Keratinocyte (primary cell): Measurements from ENCODE around the gene AKAP13. TPM values are rescaled to one million over a fixed set of nuclear protein-coding genes. Genes with fewer than 3 reads are reported as not detected.

Source experiments
- DNase-seq: peaks from one replicate; pipeline ENCODE4 v3.0.0-alpha.2; 2011; ENCODE audit warnings: low read depth, missing footprints, low spot score
- FAIRE-seq: peaks from 2 replicates; lab custom pipeline; 2011; peaks lifted over from hg19 to GRCh38; lab: Jason Lieb, UNC
- H2AFZ ChIP-seq: 2 replicates; pipeline ENCODE4 v1.6.0; 2012; ENCODE audit warnings: low read length, control low read depth, inconsistent platforms; ENCODE audit not compliant: control insufficient read depth
- H3K27ac ChIP-seq: 2 replicates; pipeline ENCODE4 v1.5.1; 2011; ENCODE audit warnings: low read length; ENCODE audit not compliant: control insufficient read depth, insufficient read depth
- H3K27me3 ChIP-seq: 3 replicates; pipeline ENCODE4 v1.6.0; 2011; ENCODE audit warnings: low read length; ENCODE audit not compliant: control insufficient read depth, insufficient read depth; ENCODE audit errors: extremely low read depth
- H3K36me3 ChIP-seq, 2 experiments: 2 replicates in 1 of 2; 3 replicates in 1 of 2; pipeline ENCODE4 v1.5.1; 2011; ENCODE audit warnings: low read length in 2 of 2, mild to moderate bottlenecking in 1 of 2; ENCODE audit not compliant: control insufficient read depth in 2 of 2, insufficient read depth in 2 of 2; ENCODE audit errors: extremely low read depth in 1 of 2
- H3K4me1 ChIP-seq: 3 replicates; pipeline ENCODE4 v1.5.1; 2011; ENCODE audit warnings: low read length; ENCODE audit not compliant: control insufficient read depth, insufficient read depth; ENCODE audit errors: extremely low read depth
- H3K4me2 ChIP-seq: 3 replicates; pipeline ENCODE4 v1.6.0; 2011; ENCODE audit warnings: low read depth, low read length; ENCODE audit not compliant: control insufficient read depth, insufficient read depth; ENCODE audit errors: extremely low read depth
- H3K4me3 ChIP-seq, 3 experiments: fragments of 200-600 bp in 1 of 3; sonication (generic) in 1 of 3; 2 replicates in 2 of 3; 3 replicates in 1 of 3; pipeline ENCODE4 v1.5.1; 2011 to 2016; ENCODE audit warnings: low read length in 3 of 3, mild to moderate bottlenecking in 3 of 3, control low read depth in 2 of 3, inconsistent platforms in 1 of 3, low read depth in 1 of 3, mixed read lengths in 1 of 3, mixed run types in 1 of 3, moderate library complexity in 1 of 3; ENCODE audit not compliant: control insufficient read depth in 2 of 3, insufficient read depth in 2 of 3; ENCODE audit errors: extremely low read depth in 1 of 3
- H3K79me2 ChIP-seq: 2 replicates; pipeline ENCODE4 v1.6.0; 2012; ENCODE audit warnings: low read length; ENCODE audit not compliant: control insufficient read depth, insufficient read depth
- H3K9ac ChIP-seq: 3 replicates; pipeline ENCODE4 v1.6.0; 2011; ENCODE audit warnings: low read length; ENCODE audit not compliant: control insufficient read depth, insufficient read depth; ENCODE audit errors: extremely low read depth
- H3K9me1 ChIP-seq: 3 replicates; pipeline ENCODE4 v1.6.0; 2011; ENCODE audit warnings: low read length; ENCODE audit not compliant: control insufficient read depth, insufficient read depth; ENCODE audit errors: extremely low read depth
- H3K9me3 ChIP-seq: 2 replicates; pipeline ENCODE4 v1.5.1; 2012; ENCODE audit warnings: low read depth, low read length; ENCODE audit not compliant: control insufficient read depth
- H4K20me1 ChIP-seq: 3 replicates; pipeline ENCODE4 v1.6.0; 2011; ENCODE audit warnings: low read length; ENCODE audit not compliant: control insufficient read depth, insufficient read depth; ENCODE audit errors: extremely low read depth
- EZH2 ChIP-seq: IDR thresholded peaks from one replicate; pipeline ENCODE4 v1.6.1; 2012; ENCODE audit warnings: inconsistent platforms, mild to moderate bottlenecking, low read length, moderate library complexity
- dilution Hi-C: fragments of 300-500 bp; cut with MboI; formaldehyde crosslinking; loops from one replicate; pipeline ENCODE4 v1.7.0; 2020; ENCODE audit warnings: low sequenced_read_pairs; ENCODE audit not compliant: extremely low pct_ligation_motif_present
- polyA plus RNA-seq, 5 experiments: library from polyadenylated mRNA; depleted of rRNA in 3 of 5; stranded (reverse) in 3 of 5; stranded (forward) in 1 of 5; unstranded in 1 of 5; fragments of >200 nt; gene quantifications; 1 replicate in 1 of 5; 2 replicates in 3 of 5; 3 replicates in 1 of 5; pipeline versions ENCODE4 v1.2.1 to v1.2.3, GENCODE V29; 2011 to 2012; ENCODE audit warnings: missing spikeins in 2 of 5, low read depth in 1 of 5, low replicate concordance in 1 of 5
- TF ChIP-seq, protein P1 (sequence below), 3 experiments: IDR thresholded peaks in 1 of 3; conservative IDR thresholded peaks in 1 of 3; optimal IDR thresholded peaks in 1 of 3; 2 replicates in 2 of 3; 3 replicates in 1 of 3; pipeline versions ENCODE3 to v1.5.1; 2011; ENCODE audit warnings: low read length in 3 of 3, mild to moderate bottlenecking in 3 of 3, moderate library complexity in 2 of 3, control low read depth in 1 of 3, inconsistent platforms in 1 of 3; ENCODE audit not compliant: insufficient read depth in 2 of 3; ENCODE audit errors: extremely low read depth in 1 of 3

The AKAP13 gene
- polyA plus RNA-seq, 1 donor (not counting 4 experiments of a cell fraction or from before 2014, with no cell fraction given) = 16.7 TPM

DNA sequence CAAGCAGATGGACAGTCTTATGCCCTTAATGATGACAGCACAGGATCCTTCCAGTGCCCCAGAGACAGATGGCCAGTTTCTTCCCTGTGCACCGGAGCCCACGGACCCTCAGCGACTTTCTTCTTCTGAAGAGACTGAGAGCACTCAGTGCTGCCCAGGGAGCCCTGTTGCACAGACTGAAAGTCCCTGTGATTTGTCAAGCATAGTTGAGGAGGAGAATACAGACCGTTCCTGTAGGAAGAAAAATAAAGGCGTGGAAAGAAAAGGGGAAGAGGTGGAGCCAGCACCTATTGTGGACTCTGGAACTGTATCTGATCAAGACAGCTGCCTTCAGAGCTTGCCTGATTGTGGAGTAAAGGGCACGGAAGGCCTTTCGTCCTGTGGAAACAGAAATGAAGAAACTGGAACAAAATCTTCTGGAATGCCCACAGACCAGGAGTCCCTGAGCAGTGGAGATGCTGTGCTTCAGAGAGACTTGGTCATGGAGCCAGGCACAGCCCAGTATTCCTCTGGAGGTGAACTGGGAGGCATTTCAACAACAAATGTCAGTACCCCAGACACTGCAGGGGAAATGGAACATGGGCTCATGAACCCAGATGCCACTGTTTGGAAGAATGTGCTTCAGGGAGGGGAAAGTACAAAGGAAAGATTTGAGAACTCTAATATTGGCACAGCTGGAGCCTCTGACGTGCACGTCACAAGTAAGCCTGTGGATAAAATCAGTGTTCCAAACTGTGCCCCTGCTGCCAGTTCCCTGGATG, 198.7 kb downstream of the AKAP13 start:
- TF ChIP-seq, protein P1, sequence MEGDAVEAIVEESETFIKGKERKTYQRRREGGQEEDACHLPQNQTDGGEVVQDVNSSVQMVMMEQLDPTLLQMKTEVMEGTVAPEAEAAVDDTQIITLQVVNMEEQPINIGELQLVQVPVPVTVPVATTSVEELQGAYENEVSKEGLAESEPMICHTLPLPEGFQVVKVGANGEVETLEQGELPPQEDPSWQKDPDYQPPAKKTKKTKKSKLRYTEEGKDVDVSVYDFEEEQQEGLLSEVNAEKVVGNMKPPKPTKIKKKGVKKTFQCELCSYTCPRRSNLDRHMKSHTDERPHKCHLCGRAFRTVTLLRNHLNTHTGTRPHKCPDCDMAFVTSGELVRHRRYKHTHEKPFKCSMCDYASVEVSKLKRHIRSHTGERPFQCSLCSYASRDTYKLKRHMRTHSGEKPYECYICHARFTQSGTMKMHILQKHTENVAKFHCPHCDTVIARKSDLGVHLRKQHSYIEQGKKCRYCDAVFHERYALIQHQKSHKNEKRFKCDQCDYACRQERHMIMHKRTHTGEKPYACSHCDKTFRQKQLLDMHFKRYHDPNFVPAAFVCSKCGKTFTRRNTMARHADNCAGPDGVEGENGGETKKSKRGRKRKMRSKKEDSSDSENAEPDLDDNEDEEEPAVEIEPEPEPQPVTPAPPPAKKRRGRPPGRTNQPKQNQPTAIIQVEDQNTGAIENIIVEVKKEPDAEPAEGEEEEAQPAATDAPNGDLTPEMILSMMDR (optimal IDR thresholded peaks at IDR 0.05 in 1 of 3, IDR thresholded peaks at IDR 0.05 in 1 of 3, conservative IDR thresholded peaks at IDR 0.05 in 1 of 3; ENCODE audit: extremely low read depth in 1 of 3, insufficient read depth in 2 of 3, low read length in 3 of 3) = no peak
- no peak for TF ChIP-seq EZH2
- peaks cover 17 to 27% of the 10 kb centered on the region in 2 experiments for H3K36me3 ChIP-seq

DNA sequence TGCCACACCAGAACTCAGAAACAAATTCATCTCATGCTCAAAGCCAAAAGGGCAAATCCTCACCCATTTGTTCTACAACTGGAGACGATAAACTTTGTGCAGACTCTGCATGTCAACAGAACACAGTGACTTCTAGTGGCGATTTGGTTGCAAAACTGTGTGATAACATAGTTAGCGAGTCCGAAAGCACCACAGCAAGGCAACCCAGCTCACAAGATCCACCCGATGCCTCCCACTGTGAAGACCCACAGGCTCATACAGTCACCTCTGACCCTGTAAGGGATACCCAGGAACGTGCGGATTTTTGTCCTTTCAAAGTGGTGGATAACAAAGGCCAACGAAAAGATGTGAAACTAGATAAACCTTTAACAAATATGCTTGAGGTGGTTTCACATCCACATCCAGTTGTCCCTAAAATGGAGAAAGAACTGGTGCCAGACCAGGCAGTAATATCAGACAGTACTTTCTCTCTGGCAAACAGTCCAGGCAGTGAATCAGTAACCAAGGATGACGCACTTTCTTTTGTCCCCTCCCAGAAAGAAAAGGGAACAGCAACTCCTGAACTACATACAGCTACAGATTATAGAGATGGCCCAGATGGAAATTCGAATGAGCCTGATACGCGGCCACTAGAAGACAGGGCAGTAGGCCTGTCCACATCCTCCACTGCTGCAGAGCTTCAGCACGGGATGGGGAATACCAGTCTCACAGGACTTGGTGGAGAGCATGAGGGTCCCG, 199.7 kb downstream of the AKAP13 start:
- no peaks in the 10 kb centered on the region for H3K27me3 ChIP-seq
- peaks cover 17 to 27% of the 10 kb centered on the region in 2 experiments for H3K36me3 ChIP-seq
- no peak for FAIRE-seq
- H3K9me3 ChIP-seq = no peaks in the 10 kb centered on the region
- H3K4me1 ChIP-seq = peaks cover 9% of the 10 kb centered on the region
- no peaks in the 10 kb centered on the region for H3K9me1 ChIP-seq
- no peak overlapping the region for H2AFZ ChIP-seq
- dilution Hi-C loops = no loop called here
- H3K4me3 ChIP-seq = no peak overlapping the region
- TF ChIP-seq, protein P1 (optimal IDR thresholded peaks at IDR 0.05 in 1 of 3, IDR thresholded peaks at IDR 0.05 in 1 of 3, conservative IDR thresholded peaks at IDR 0.05 in 1 of 3; ENCODE audit: extremely low read depth in 1 of 3, insufficient read depth in 2 of 3, low read length in 3 of 3) = no peak
- TF ChIP-seq EZH2 = no peak
- no peaks in the 10 kb centered on the region for H4K20me1 ChIP-seq
- DNase-seq = no peak
- H3K27ac ChIP-seq = no peak overlapping the region
- H3K4me2 ChIP-seq = no peak overlapping the region
- peaks cover 8% of the 10 kb centered on the region for H3K79me2 ChIP-seq
- H3K9ac ChIP-seq = no peak overlapping the region

More for the DNA sequence above, 198.7 kb downstream of the AKAP13 start:
- no peak for FAIRE-seq
- dilution Hi-C loops = no loop called here
- Histone ChIP-seq H3K4me2 (no peak overlapping the region), H3K27ac (no peak overlapping the region), H3K79me2 (peaks cover 3% of the 10 kb centered on the region), H3K4me3 (no peak overlapping the region), H3K9me3 (no peaks in the 10 kb centered on the region), H3K9ac (no peak overlapping the region), H3K4me1 (peaks cover 6% of the 10 kb centered on the region), H4K20me1 (no peaks in the 10 kb centered on the region), H2AFZ (no peak overlapping the region), H3K27me3 (no peaks in the 10 kb centered on the region), H3K9me1 (no peaks in the 10 kb centered on the region)
- no peak for DNase-seq
